ENCODE results near the gene ITGB2. TPM values are rescaled to one million over a fixed set of nuclear protein-coding genes. Genes with fewer than 3 reads are reported as not detected.

The ITGB2 gene
- total and polyA plus RNA-seq, 2 donors from 2014 or later: 9.5 to 111 TPM

GRCh38 chr21:44951186-44951915, 30.7 kb upstream of the ITGB2 start:
- DNase-seq (peak in 1 of 5 donors; percentile 57), FAIRE-seq (no peak)
- Histone ChIP-seq H3K36me3 (ENCODE audit: control insufficient read depth in 2 of 3, insufficient read depth in 3 of 3, low read length in 3 of 3) (peaks cover 0 to 3% (median 0%) of the 10 kb centered on the region in 3 donors), H3K4me1 (ENCODE audit: control insufficient read depth in 2 of 3, insufficient read depth in 2 of 3, low read depth in 1 of 3, low read length in 3 of 3) (peaks cover 0 to 5% (median 0%) of the 10 kb centered on the region in 3 donors), H3K9ac (ENCODE audit: low read length in 3 of 3) (no peak overlapping the region), H3K27ac (ENCODE audit: low read depth in 2 of 2, low read length in 2 of 2) (no peak overlapping the region), H3K9me3 (ENCODE audit: control insufficient read depth in 2 of 3, insufficient read depth in 1 of 3, low read length in 3 of 3) (no peaks in the 10 kb centered on the region), H3K4me3 (ENCODE audit: low read length in 3 of 3) (no peak overlapping the region), H3K27me3 (ENCODE audit: control insufficient read depth, insufficient read depth, low read length) (no peaks in the 10 kb centered on the region)
- intact Hi-C loops (cut with DNase I): no loop called here
- TF ChIP-seq, protein P1, sequence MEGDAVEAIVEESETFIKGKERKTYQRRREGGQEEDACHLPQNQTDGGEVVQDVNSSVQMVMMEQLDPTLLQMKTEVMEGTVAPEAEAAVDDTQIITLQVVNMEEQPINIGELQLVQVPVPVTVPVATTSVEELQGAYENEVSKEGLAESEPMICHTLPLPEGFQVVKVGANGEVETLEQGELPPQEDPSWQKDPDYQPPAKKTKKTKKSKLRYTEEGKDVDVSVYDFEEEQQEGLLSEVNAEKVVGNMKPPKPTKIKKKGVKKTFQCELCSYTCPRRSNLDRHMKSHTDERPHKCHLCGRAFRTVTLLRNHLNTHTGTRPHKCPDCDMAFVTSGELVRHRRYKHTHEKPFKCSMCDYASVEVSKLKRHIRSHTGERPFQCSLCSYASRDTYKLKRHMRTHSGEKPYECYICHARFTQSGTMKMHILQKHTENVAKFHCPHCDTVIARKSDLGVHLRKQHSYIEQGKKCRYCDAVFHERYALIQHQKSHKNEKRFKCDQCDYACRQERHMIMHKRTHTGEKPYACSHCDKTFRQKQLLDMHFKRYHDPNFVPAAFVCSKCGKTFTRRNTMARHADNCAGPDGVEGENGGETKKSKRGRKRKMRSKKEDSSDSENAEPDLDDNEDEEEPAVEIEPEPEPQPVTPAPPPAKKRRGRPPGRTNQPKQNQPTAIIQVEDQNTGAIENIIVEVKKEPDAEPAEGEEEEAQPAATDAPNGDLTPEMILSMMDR (IDR thresholded peaks at IDR 0.05; ENCODE audit: borderline replicate concordance, extremely low read depth, insufficient read depth): no peak

DNA sequence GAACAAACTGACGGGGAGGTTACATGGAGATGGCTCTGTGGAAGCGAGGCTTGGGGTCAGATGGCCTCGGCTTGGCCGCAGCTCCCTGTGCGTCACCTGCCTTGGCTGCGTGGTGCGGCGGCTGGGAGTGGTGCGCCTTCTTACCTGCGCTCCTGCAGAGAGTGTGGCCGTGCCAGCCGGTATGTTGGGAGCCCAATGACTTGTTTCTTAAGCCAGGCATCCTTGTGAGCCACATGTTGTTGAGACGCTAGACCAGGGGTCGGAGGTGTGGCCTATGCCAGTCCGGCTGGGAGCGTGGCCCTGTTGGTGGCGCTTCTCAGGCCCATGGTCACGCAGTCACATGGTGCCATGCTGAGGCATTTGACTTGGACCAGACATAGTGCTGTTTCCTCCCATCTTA, 29.7 kb upstream of the ITGB2 start:
- peaks cover 0 to 3% (median 0%) of the 10 kb centered on the region in 3 donors for H3K36me3 ChIP-seq (ENCODE audit: control insufficient read depth in 2 of 3, insufficient read depth in 3 of 3, low read length in 3 of 3)
- FAIRE-seq: no peak
- no peaks in the 10 kb centered on the region for H3K9me3 ChIP-seq (ENCODE audit: control insufficient read depth in 2 of 3, insufficient read depth in 1 of 3, low read length in 3 of 3)
- TF ChIP-seq, protein P1 (IDR thresholded peaks at IDR 0.05; ENCODE audit: borderline replicate concordance, extremely low read depth, insufficient read depth): no peak
- peak in 1 of 5 donors; percentile 76 for DNase-seq
- H3K27ac ChIP-seq (ENCODE audit: low read depth in 2 of 2, low read length in 2 of 2): no peak overlapping the region
- intact Hi-C loops (cut with DNase I): no loop called here
- no peak overlapping the region for H3K4me3 ChIP-seq (ENCODE audit: low read length in 3 of 3)
- H3K4me1 ChIP-seq (ENCODE audit: control insufficient read depth in 2 of 3, insufficient read depth in 2 of 3, low read depth in 1 of 3, low read length in 3 of 3): peaks cover 0 to 5% (median 0%) of the 10 kb centered on the region in 3 donors
- no peaks in the 10 kb centered on the region for H3K27me3 ChIP-seq (ENCODE audit: control insufficient read depth, insufficient read depth, low read length)
- no peak overlapping the region for H3K9ac ChIP-seq (ENCODE audit: low read length in 3 of 3)

DNA sequence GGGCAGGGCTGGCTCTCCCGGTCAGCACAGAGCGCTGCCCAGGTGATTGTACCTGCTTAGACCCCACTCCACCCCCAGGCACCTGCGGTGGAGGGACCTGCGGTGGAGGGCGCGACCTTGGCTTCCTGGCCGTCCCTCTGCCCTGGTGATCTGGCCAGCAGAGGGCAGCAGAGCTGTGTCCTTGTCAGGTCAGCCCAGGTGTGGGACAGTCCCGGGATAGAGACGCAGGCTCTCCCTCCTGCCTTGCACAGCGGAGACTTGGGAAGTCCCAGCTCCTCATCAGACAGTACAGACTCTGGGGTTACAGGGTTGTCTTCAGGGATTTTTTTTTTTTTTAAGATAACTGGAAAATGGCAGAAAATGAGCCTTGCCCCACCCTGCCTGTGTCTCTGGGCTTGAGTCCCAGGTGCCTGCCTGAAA, 29.1 kb upstream of the ITGB2 start:
- TF ChIP-seq, protein P1 (IDR thresholded peaks at IDR 0.05; ENCODE audit: borderline replicate concordance, extremely low read depth, insufficient read depth): peak; percentile 90
- no peaks in the 10 kb centered on the region for H3K9me3 ChIP-seq (ENCODE audit: control insufficient read depth in 2 of 3, insufficient read depth in 1 of 3, low read length in 3 of 3)
- peaks cover 0 to 3% (median 3%) of the 10 kb centered on the region in 3 donors for H3K36me3 ChIP-seq (ENCODE audit: control insufficient read depth in 2 of 3, insufficient read depth in 3 of 3, low read length in 3 of 3)
- peak; percentile 76 to 94 (median 84) for DNase-seq
- no peak for FAIRE-seq
- no peak overlapping the region for H3K27ac ChIP-seq (ENCODE audit: low read depth in 2 of 2, low read length in 2 of 2)
- no peak overlapping the region for H3K4me3 ChIP-seq (ENCODE audit: low read length in 3 of 3)
- no peaks in the 10 kb centered on the region for H3K27me3 ChIP-seq (ENCODE audit: control insufficient read depth, insufficient read depth, low read length)
- no peak overlapping the region for H3K9ac ChIP-seq (ENCODE audit: low read length in 3 of 3)
- peaks cover 0 to 5% (median 0%) of the 10 kb centered on the region in 3 donors for H3K4me1 ChIP-seq (ENCODE audit: control insufficient read depth in 2 of 3, insufficient read depth in 2 of 3, low read depth in 1 of 3, low read length in 3 of 3)
- intact Hi-C loops (cut with DNase I): loop anchor here (5.0 kb wide), 1 partner anchor 178 kb away; no protein-coding TSS in a partner anchor

Data from kidney (tissue), 14 donors.